ENCODE results near the gene CEP104. TPM values are rescaled to one million over a fixed set of nuclear protein-coding genes. Genes with fewer than 3 reads are reported as not detected.

CEP104 gene
- total and polyA plus RNA-seq, 7 experiments from 2014 or later = 12.7 to 68.0 (median 44.5) TPM

GRCh38 chr1:3796215-3797061 lies 60.6 kb downstream of the CEP104 start, which contains the start of gene LRRC47:
TSS of gene LRRC47 (minus strand) at chr1:3796498. CDS start at chr1:3796476, 22 bp downstream.
- Mint-ChIP-seq H3K36me3 (peaks cover 3 to 8% (median 4%) of the 10 kb centered on the region in 5 donors), H3K27me3 (peaks cover 9 to 11% (median 10%) of the 10 kb centered on the region in 5 donors), H3K27ac (peak within 1 kb of the TSS; percentile 87 to 97 (median 93)), H3K9me3 (no peaks in the 10 kb centered on the region), H3K4me3 (peak within 1 kb of the TSS; percentile 88 to 98 (median 93)), H3K4me1 (peaks cover 8 to 52% (median 42%) of the 10 kb centered on the region in 7 donors)
- H3K27ac ChIP-seq (ENCODE audit: low read depth, low read length) = peak within 1 kb of the TSS; percentile 69
- H3K9me3 ChIP-seq (ENCODE audit: control insufficient read depth in 2 of 3, low read length in 3 of 3) = no peaks in the 10 kb centered on the region
- H3K4me3 ChIP-seq (ENCODE audit: low read length) = peak within 1 kb of the TSS; percentile 74
- peaks cover 22 to 28% of the 10 kb centered on the region in 2 donors for H3K4me1 ChIP-seq (ENCODE audit: control insufficient read depth in 2 of 2, insufficient read depth in 2 of 2, low read length in 2 of 2)
- intact Hi-C loops (cut with micrococcal nuclease) = loop anchor here (1.0 to 5.0 kb wide), 9 partner anchors 20 to 1664 kb away; partner anchors contain the start of genes C1orf174 (in 2 of the 2), CEP104 (in 2 of the 2), DFFB (in 2 of the 2) and SMIM1 (in 2 of the 2)
- POLR2A ChIA-PET = interaction anchor here (0.7 to 1.4 kb wide), 11 partner anchors 12 to 107 kb away, joined by 3 to 8 read pairs (median 3); partner anchors contain the start of genes C1orf174 and DFFB
- DNase-seq = peak; percentile 89 to 97 (median 94)
- H3K36me3 ChIP-seq (ENCODE audit: control insufficient read depth in 2 of 3, insufficient read depth in 3 of 3, low read length in 3 of 3) = peaks cover 0 to 8% (median 0%) of the 10 kb centered on the region in 3 experiments
- ATAC-seq = peak; percentile 100
- no peaks in the 10 kb centered on the region for H3K27me3 ChIP-seq (ENCODE audit: control insufficient read depth in 2 of 2, insufficient read depth in 2 of 2, low read length in 2 of 2)
- CTCF ChIA-PET = interaction anchor here (0.9 kb wide), 1 partner anchor 9 kb away, joined by 3 read pairs; no protein-coding TSS in a partner anchor

DNA sequence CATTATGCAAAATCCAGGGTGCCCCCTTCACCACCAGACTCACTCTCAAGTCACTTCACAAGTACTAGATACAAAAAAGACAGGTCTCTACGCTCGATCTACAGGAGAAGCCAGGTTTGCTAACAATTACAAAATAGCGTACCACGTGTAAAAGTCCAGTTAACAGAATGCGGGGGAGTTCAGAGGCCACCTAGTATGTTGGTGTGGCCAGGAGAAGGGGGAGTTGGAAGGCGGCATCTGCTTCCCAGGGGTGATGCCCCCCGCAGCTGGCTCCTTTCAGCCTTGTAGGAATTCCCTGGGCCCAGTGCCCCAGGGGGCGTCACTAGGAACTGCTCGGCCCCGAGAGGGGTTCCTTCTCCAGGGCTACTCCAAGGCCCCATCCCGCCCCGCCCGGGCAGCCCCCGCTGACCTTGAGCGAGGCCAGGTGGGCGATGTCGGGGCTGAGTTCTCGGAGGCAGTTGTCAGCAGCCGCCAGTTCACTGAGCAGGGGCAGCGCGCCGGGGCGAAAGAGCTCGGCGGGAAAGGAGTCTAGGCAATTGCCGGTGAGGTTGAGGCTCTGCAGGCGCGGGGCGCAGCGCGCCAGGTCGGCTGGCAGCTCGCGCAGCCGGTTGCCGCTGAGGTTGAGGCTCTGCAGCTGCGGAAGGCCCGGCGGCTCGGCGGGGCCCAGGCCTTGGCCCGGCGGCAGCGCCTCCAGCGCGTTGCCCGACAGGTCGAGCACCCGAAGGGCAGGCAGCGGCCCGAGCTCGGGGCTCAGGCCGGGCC lies 61.4 kb downstream of the CEP104 start:
- H3K36me3 ChIP-seq (ENCODE audit: control insufficient read depth in 2 of 3, insufficient read depth in 3 of 3, low read length in 3 of 3) = peaks cover 0 to 9% (median 0%) of the 10 kb centered on the region in 3 experiments
- POLR2A ChIA-PET = interaction anchor here (0.9 to 1.4 kb wide), 8 partner anchors 13 to 107 kb away, joined by 3 to 8 read pairs (median 4); partner anchors contain the start of genes C1orf174 and DFFB
- H3K27me3 Mint-ChIP-seq = peaks cover 1 to 8% (median 4%) of the 10 kb centered on the region in 5 donors
- DNase-seq (no peak), ATAC-seq (no peak)
- H3K9me3 ChIP-seq (ENCODE audit: control insufficient read depth in 2 of 3, low read length in 3 of 3) = no peaks in the 10 kb centered on the region
- peak overlapping the region; percentile 84 to 92 (median 89) for H3K4me3 Mint-ChIP-seq
- H3K36me3 Mint-ChIP-seq = peaks cover 3 to 8% (median 4%) of the 10 kb centered on the region in 5 donors
- H3K4me1 ChIP-seq (ENCODE audit: control insufficient read depth in 2 of 2, insufficient read depth in 2 of 2, low read length in 2 of 2) = peaks cover 22 to 28% of the 10 kb centered on the region in 2 donors
- CTCF ChIA-PET = no interaction called here
- peak overlapping the region; percentile 69 for H3K27ac ChIP-seq (ENCODE audit: low read depth, low read length)
- no peaks in the 10 kb centered on the region for H3K27me3 ChIP-seq (ENCODE audit: control insufficient read depth in 2 of 2, insufficient read depth in 2 of 2, low read length in 2 of 2)
- peak overlapping the region; percentile 74 for H3K4me3 ChIP-seq (ENCODE audit: low read length)
- no peaks in the 10 kb centered on the region for H3K9me3 Mint-ChIP-seq
- H3K4me1 Mint-ChIP-seq = peaks cover 8 to 50% (median 42%) of the 10 kb centered on the region in 7 donors
- intact Hi-C loops (cut with micrococcal nuclease) = loop anchor here (1.0 to 5.0 kb wide), 9 partner anchors 19 to 1663 kb away; partner anchors contain the start of genes C1orf174 (in 2 of the 2), CEP104 (in 2 of the 2), DFFB (in 2 of the 2) and SMIM1 (in 2 of the 2)
- peak overlapping the region in 8 of 9 donors; percentile 51 to 82 (median 65) for H3K27ac Mint-ChIP-seq

DNA sequence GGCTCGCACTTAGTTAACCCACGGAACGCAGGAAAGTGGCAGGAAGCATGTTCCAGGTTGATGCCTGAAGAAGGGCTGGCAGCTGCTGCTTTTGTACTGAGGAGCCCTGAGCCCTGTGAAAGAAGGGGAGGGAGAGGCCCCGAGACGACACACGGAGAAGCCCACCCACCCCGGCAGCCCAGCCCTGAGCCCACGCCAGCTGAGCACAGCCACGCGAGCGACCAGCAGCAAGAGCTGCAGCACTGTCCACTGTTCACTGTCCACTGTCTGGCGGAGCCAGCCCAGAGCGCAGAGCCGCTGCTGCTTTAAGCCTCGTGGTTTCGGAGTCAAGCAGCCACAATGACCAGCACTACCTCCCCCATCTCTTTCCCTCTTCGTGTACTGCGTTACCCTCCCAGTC lies 66.1 kb downstream of the CEP104 start:
- Histone ChIP-seq H3K4me1 (ENCODE audit: control insufficient read depth in 2 of 2, insufficient read depth in 2 of 2, low read length in 2 of 2) (peaks cover 16 to 36% of the 10 kb centered on the region in 2 donors), H3K4me3 (ENCODE audit: low read length) (no peak overlapping the region), H3K27ac (ENCODE audit: low read depth, low read length) (no peak overlapping the region), H3K27me3 (ENCODE audit: control insufficient read depth in 2 of 2, insufficient read depth in 2 of 2, low read length in 2 of 2) (no peaks in the 10 kb centered on the region), H3K9me3 (ENCODE audit: control insufficient read depth in 2 of 3, low read length in 3 of 3) (no peaks in the 10 kb centered on the region), H3K36me3 (ENCODE audit: control insufficient read depth in 2 of 3, insufficient read depth in 3 of 3, low read length in 3 of 3) (peaks cover 0 to 56% (median 0%) of the 10 kb centered on the region in 3 experiments)
- H3K36me3 Mint-ChIP-seq = peaks cover 0 to 11% (median 0%) of the 10 kb centered on the region in 5 donors
- ChIA-PET POLR2A (no interaction called here), CTCF (no interaction called here)
- no peak for DNase-seq
- no peak overlapping the region for H3K27ac Mint-ChIP-seq
- H3K9me3 Mint-ChIP-seq = no peaks in the 10 kb centered on the region
- H3K27me3 Mint-ChIP-seq = no peaks in the 10 kb centered on the region
- H3K4me1 Mint-ChIP-seq = peaks cover 6 to 58% (median 43%) of the 10 kb centered on the region in 7 donors
- no peak overlapping the region for H3K4me3 Mint-ChIP-seq
- intact Hi-C loops (cut with micrococcal nuclease) = no loop called here
- ATAC-seq = no peak

GRCh38 chr1:3790500-3790923 lies 66.5 kb downstream of the CEP104 start:
- H3K9me3 ChIP-seq (ENCODE audit: control insufficient read depth in 2 of 3, low read length in 3 of 3) = no peaks in the 10 kb centered on the region
- H3K36me3 ChIP-seq (ENCODE audit: control insufficient read depth in 2 of 3, insufficient read depth in 3 of 3, low read length in 3 of 3) = peaks cover 0 to 60% (median 0%) of the 10 kb centered on the region in 3 experiments
- Mint-ChIP-seq H3K4me1 (peaks cover 6 to 57% (median 42%) of the 10 kb centered on the region in 7 donors), H3K27ac (no peak overlapping the region), H3K36me3 (peaks cover 0 to 11% (median under 1%) of the 10 kb centered on the region in 5 donors), H3K9me3 (no peaks in the 10 kb centered on the region), H3K4me3 (no peak overlapping the region), H3K27me3 (no peaks in the 10 kb centered on the region)
- no peak for DNase-seq
- no peaks in the 10 kb centered on the region for H3K27me3 ChIP-seq (ENCODE audit: control insufficient read depth in 2 of 2, insufficient read depth in 2 of 2, low read length in 2 of 2)
- H3K4me3 ChIP-seq (ENCODE audit: low read length) = no peak overlapping the region
- no peak for ATAC-seq
- CTCF ChIA-PET = no interaction called here
- peaks cover 14 to 34% of the 10 kb centered on the region in 2 donors for H3K4me1 ChIP-seq (ENCODE audit: control insufficient read depth in 2 of 2, insufficient read depth in 2 of 2, low read length in 2 of 2)
- intact Hi-C loops (cut with micrococcal nuclease) = no loop called here
- POLR2A ChIA-PET = no interaction called here
- H3K27ac ChIP-seq (ENCODE audit: low read depth, low read length) = no peak overlapping the region

DNA sequence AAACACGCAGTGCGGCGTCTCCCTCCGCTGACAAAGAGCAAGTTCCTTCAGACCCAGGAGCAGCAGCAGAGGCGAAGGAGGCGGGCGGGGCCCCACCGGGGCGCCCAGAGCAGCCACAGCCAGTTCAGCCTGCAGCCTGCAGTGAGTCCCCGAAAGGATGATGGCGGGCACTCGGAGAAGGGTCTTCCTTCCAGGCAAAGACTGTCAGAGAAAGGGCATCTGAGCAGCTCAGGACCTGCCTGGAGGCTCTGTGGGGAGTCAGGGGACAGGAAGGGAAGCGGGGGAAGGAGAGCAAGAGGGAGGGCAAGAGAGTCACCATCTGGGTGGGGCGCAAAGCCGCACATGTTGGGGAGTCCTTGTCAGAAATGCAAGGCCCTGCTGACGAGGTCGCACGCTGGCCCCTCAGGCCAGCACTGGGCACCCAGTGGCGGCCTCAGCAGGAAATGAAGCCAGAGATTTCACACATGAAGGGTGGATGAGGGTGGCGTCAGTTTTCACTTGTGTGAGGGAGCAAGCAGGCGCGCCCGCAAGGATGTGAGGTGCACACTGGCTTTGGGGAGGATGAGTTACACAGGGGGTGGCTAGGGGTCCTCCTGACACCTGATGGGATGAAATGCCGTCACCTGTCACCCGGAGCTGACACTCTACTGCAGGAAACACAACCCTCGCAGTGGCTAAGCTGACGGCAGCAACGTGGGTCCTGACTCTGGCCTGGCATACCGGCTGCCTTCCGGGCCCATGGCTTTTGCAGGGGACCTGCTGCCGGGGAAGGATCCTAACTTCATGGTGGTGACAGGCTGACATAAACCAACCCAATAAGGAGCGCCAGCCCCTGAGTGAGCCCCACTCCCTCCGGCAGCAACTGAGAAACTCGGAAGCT lies 67.3 kb downstream of the CEP104 start:
- no peak overlapping the region for H3K4me3 Mint-ChIP-seq
- H3K9me3 ChIP-seq (ENCODE audit: control insufficient read depth in 2 of 3, low read length in 3 of 3) = no peaks in the 10 kb centered on the region
- intact Hi-C loops (cut with micrococcal nuclease) = no loop called here
- H3K9me3 Mint-ChIP-seq = no peaks in the 10 kb centered on the region
- no peak for DNase-seq
- no peak overlapping the region for H3K4me3 ChIP-seq (ENCODE audit: low read length)
- H3K4me1 Mint-ChIP-seq = peaks cover 6 to 49% (median 34%) of the 10 kb centered on the region in 7 donors
- H3K4me1 ChIP-seq (ENCODE audit: control insufficient read depth in 2 of 2, insufficient read depth in 2 of 2, low read length in 2 of 2) = peaks cover 6 to 26% of the 10 kb centered on the region in 2 donors
- peaks cover 0 to 17% (median 5%) of the 10 kb centered on the region in 5 donors for H3K36me3 Mint-ChIP-seq
- POLR2A ChIA-PET = no interaction called here
- ATAC-seq = no peak
- H3K27me3 ChIP-seq (ENCODE audit: control insufficient read depth in 2 of 2, insufficient read depth in 2 of 2, low read length in 2 of 2) = no peaks in the 10 kb centered on the region
- peaks cover 0 to 69% (median 0%) of the 10 kb centered on the region in 3 experiments for H3K36me3 ChIP-seq (ENCODE audit: control insufficient read depth in 2 of 3, insufficient read depth in 3 of 3, low read length in 3 of 3)
- CTCF ChIA-PET = no interaction called here
- no peaks in the 10 kb centered on the region for H3K27me3 Mint-ChIP-seq
- H3K27ac Mint-ChIP-seq = peak overlapping the region in 1 of 9 donors; percentile 19
- H3K27ac ChIP-seq (ENCODE audit: low read depth, low read length) = no peak overlapping the region
